Ecto neural progenitor cell (in vitro differentiated cells): ENCODE results near the gene MPZL3.

Source experiments
- DNase-seq: peaks from one replicate; pipeline ENCODE4 v3.0.0-alpha.2; 2018; ENCODE audit warnings: low spot score

Gene MPZL3

DNA sequence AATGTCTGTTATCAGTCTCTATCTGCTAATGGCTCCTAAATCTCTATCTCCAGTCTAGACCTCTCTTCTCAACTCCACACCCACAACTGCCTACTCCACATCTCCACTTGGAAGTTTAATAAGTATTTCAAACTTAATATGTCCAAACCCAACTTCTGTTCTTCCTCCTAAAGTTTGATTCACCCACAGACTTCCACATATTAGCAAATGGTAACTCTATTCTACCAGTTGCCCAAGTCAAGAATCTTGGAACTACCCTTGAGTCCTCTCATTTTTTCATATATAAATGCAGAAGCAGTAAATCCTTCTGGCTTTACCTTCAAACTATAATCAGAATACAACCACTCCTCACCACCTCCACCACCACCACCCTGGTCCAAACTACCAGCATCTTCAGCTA is 20.7 kb downstream of the MPZL3 start:
- no peak for DNase-seq

DNA sequence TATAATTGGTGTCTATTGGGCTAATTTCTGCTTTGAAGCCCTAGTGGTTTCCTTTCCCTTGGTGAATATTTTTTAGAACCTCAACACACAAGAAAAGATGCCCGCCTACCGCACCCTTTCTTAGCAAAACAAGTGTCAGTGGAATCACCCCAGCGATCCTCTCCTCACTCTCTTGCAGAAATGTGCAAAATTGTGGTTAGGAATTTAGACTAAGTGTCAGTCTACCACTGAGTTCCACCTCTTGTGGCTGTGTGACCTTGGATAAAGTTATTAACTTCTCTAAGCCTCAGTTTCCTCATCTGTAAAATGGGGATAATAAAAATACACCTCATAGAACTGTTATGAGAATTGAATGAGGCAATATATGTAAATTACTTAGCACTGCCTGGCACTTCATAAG is 22.1 kb downstream of the MPZL3 start:
- no peak for DNase-seq

DNA sequence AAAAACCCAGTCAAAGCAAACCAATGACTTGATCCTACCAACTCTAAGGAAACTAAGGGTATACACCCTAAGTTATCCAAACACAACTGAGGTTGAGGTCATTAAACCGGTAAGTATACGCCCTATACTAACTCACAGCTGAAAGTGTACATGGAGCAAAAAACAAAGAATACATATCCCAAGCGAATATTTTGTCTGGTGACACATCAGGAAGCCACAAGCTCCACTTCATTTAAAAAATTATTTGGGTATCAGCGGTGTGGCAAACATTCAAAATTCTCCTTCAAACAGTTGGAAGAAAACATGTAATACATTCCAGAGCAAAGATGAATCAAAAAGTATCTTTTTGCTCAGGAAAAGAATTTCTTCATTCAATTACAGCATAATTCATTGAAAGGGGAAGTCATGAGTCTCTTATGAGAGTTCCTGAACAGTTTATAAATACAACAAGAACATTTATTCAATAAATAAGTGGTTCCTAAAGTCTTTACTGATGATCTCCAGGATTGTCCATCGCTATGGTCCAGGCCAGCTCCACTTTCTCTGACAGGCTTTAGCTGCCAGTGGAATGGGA is 22.8 kb downstream of the MPZL3 start:
- no peak for DNase-seq

DNA sequence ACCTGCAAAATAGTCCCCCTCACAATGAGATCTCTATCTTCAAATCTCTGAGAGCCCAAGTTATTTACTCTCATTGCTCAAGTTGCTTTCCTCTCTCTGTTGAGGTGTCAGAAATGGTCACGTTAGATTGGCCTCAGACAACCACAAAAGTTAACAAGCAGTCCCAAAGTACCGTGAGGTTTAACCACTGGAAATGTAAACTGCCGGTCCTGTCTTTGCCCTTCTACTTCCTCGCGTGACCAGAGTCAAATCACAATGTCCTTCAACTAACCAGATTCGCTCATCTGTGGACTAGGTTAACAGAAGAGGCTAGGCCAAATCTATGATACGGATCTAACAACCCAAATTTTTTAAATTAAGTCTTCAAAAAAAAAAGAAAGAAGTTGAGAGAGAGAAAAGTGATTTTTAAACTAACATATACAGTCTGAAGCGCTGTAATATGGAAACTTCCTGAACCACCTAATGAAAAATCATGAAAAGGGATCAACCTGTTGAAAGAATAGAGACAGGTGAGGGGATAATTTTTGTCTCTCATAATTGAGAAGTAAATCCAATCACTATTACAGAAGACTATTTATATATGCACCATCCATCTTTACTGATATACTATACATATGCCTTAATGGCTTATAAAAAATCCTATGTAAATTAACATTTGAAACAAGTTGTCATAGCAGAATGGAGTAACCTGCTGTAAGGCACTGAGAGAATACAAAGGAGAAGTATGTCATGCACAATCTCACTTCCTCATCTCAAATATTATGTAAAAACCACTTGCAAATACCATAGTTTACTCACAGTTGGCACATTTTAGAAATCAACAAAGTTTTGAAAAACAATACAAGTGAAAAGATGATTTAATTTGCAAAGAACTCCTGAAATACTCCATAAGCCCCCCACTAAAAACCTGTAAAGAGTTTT is 24.0 kb downstream of the MPZL3 start:
- no peak for DNase-seq

DNA sequence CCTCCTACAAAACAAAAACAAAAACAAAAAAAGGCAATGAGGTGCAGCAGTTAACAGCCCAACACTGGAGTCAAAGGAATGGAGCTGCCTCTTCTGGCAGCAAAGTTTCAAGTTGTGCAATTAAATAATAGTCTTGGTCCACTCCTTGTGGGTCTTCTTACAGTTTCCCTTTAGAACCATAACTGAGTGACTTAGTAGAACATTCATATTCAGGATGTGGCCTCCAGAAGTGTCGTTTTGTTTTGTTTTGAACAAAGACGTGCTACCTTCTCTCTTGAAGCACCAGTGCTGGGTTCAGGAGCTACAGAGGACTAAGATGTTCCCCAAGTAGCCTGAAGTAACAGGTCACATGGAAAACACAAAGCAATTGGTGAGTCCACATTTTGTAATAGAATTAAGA is 25.4 kb downstream of the MPZL3 start:
- DNase-seq = no peak

DNA sequence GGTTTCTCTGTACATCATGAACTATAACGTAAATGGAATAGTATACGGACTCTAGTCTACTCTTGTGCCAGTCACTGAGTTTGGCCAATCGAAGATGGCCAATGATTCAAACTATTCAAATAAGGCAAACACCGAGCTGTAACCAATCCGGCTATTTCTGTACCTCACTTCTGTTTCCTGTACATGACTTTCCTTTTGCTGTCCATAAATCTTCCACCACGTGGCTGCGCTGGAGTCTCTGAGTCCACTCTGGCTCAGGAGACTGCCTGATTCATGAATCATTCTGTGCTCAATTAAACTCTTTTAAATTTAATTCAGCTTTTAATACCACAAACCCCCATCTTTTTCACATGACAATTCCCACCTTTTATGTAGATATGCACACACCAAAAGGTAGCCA is 25.9 kb downstream of the MPZL3 start:
- DNase-seq = no peak

DNA sequence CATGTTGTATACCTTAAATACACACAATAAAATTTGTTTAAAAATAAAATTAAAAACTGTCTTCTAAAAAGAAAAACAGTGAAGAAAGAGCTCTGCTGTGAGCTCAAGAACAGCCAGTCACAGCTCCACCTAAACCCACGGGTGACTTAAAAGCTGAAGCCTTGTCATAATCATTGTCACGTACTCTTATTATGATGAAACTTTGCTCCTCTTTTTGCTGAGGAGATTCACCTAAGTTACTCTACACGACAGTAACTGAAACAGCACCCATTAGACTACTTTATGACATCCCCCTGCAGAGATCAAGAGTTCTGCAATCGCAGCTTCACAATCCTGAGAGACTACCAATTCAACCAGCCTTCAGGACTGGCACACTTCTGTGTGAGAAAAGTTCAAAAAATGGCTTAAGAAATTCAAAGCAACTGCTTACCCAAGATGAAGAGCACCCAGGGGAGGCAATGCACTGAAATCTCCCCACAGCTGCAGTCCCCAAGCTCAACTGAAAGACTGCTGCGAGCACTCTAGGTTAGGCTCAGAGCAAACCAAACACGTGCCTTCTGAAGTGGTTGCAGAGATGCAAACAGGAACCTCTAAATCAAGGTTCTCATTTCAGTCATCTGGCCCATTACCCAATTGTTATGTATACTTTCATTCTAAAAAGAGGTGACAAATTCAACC is 27.5 kb downstream of the MPZL3 start, which contains the start of gene JAML:
Gene JAML (minus strand): TSS at position 501 of the 678 bp plus-strand sequence. CDS start 10,145 bp downstream, outside the sequence.
- DNase-seq = no peak

DNA sequence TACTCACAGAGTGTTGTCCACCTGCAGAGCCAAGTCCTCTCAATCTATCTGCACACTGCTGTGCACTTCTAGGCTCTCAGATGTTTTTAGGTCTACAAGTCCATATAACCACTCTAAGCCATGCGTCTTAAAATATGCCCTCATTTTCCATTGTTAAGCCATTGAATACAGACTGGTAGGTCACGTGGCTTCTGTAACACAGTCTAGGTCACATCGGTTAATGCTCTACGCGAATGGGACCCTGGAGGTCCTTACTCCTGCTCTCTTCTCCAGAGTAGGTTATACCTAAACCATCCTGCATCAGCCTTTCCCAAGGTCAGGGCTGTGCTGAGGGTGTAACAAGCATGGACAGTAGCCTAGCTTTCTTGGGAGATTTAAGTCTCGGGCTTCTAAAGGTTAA is 28.2 kb downstream of the MPZL3 start:
- no peak for DNase-seq

DNA sequence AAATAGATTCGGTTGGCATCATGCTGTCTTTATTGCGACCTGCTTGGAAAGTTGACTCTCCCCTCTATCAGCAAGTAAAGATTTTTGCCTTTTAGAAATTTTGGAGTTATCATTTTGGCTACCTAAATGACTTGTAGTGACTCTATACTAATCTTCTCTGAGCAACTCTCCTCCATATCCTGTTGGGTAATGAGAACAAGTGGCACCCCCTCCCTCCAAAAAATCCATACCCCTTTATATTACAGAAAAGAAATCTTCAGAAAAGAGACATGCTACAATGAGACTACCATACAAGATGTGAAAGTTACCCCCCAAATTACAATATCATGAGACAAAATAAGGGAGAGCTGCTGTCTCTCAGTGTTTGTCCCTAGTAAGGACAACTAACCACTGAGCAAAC is 28.6 kb downstream of the MPZL3 start:
- no peak for DNase-seq

DNA sequence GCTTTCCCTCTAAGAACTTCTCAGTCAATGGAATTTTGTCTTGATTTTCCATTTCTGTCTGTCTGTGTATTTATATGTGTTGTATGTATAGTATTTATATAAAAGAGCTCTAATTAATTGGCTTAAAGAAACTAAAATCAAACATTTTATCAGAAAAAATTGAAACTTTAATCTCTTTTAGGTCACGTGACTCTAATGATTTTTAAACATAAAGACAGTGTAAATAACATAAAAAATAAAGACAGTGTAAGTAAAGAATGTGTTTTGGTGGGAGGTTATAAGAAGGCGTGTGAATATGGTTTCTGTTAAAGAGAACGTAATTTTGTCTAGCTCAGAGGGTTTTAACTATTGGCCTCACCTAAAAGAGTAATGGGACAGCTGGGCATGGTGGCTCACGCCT is 29.7 kb downstream of the MPZL3 start:
- no peak for DNase-seq

DNA sequence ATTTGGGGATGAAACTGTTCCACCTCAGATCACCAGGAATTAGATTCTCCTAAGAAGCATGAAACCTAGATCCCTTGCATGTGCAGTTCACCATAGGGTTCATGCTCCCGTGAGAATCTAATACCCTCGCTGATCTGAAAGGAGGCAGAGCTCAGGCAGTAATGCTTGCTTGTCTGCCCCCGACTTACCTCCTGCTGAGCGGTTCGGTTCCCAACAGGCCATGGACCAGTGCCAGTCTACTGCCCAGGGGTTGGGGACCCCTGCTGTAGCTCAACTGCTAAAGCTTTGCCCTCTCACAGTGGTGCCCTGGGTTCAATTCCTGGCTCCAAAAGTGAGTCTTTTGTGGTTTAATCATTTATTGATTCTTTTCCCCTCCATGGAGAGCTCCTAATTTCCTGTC is 30.7 kb downstream of the MPZL3 start:
- no peak for DNase-seq

DNA sequence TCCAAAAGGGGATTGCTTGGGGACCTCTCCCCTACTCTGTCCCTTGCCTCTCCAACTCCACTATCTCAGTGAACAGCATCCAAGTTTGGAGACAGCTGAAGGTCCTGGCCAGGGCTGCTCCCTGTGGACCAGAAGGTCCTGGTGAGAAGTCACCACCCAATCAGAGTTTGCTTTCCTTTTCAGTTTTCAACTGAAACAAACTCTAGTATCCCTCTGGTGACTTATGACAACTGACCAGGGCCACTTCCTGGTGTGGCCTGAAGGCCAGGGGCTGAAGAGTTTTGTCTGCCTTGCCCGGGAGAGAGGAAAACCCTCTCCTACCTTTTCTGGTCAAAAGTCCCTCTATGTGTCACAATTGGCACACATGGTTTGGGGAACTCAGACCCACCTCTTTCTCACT is 32.4 kb downstream of the MPZL3 start:
- DNase-seq = no peak

DNA sequence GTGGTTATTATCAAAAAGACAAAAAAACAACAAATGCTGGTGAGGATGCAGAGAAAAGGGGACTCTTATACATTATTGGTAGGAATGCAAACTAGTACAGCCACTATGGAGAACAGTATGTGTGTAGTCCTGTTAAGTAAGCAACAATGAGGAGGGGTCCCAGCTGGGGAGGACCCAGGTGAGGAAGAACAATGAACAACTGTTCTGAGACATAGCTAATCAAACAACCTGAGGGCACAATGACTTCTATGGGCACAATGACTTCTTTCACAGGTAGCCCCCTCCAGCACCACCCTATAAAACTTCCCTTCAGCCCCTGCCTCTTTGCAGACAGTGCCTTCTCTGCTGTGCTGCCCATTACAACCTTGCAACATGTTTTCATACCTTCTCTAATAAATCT is 32.9 kb downstream of the MPZL3 start:
- no peak for DNase-seq

DNA sequence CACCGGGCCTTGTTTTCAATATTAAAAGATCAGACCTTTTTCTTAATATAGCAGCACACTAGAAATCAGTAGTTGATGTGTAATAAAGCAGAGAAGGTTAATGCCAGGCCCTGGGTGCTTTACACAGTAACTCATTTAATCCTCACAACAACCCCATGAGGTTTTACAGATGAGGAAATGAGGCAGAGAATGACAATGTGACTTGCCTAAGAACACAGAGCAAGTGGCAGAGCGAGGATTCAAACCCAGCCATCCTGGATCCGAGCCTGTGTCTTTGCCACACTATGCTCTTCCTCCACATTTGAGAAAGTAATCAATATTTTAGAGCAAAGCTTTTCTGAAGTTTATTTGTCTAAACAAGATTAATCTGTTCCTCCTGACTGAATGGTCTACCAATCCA is 34.6 kb downstream of the MPZL3 start:
- DNase-seq = no peak

DNA sequence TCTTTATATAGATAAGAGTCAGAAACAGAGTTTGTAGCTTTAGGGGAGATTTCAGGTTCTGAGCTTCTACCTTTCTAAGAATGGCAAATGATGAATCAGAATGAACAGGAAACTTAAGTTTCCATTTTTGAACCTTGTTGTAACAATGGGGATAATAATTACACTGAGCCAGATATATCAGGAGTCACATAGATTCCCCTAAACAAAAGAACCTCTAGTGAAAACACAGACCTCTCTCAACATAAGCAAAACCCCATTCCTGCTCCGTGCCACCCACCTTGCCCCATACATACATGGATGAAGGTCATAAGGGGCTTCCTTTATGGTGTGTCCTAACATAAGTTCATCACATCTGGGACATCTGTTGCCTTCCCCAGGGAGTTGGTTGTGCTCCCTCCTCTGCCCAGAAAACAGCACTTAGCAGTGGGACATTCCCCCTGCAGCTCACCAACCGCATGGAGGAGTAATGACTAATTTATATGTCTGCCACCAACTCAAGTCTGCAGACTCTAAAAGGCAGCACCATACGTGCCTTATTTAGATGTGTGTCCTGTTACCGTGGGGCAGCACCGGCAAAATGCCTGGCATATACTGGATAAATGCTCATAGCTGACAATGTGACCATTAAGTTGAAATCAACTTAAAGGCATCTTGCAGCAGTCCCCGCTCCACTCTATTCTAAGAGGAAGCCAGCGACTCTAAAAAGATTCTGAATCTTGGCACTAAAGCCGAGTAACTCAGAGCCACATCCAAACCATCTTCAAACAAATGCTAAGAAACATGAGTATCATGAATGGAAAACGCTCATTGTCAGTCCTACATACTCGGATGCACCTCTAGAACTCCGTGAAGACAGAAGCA is 35.3 kb downstream of the MPZL3 start:
- no peak for DNase-seq

DNA sequence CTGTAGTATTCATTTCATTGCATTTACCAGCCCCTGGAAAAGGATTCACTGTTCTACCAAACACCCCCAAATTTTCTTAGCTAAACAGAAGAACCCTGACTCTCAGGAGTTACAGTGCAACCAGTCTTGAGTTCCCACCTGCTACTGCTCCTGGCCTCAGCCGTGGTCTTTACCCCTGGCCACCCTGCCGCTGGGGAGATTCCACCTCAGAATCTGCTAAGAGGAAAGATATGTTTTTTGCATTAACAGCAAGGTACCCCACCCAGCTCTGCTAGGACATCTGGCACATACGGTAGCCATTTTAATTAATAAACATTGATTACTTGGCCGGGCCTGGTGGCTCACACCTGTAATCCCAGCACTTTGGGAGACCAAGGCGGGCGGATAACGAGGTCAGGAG is 36.4 kb downstream of the MPZL3 start:
- DNase-seq = no peak

DNA sequence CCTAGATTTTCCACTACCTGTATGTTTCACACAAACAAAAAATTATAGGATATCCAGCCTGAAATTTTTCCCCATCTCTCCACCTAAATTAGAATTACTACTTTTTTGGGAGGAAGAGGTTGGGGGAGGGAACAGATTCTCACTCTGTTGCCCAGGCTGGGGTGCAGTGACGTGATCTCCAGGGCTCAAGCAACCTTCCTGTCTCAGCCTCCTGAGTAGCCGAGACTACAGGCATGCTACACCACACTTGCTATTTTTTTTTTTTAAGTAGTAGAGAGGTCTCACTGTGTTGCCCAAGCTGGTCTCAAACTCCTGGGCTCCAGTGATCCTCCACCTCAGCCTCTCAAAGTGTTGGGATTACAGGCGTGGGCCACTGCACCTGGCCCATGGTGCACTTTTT is 36.9 kb downstream of the MPZL3 start:
- DNase-seq = no peak

DNA sequence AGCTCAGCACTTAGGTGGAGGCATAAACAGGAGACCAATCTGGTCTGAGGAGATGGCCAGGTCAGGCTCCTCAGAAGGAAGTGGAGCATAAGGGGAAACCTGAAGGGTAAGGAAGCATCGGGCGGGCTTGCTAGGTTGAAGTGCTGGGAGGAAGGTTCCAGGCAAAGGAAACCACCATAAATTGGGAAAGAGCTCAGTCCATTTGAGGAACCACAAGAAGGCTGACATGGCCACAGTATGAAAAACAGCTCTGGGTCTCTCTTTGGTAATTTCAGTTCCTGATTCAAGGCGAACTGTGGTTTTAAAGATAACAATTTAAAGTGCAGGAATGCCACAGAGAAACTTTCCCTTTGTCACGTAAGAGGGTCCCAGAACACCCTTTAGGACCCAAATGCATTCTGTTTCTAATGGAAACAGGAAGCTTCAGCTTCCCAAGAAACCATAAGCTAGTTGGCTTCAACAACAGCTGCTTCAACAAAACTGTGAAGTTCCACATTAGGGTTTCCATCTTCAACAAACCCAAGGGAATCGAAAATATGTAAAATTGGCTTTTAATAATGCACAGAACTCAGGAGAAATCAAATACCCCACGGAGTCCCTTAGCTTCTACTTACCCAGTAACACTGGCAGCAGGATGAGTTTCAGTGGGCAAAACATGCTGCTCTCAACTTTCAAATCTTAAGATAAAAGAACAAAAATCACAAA is 37.8 kb downstream of the MPZL3 start:
- no peak for DNase-seq

DNA sequence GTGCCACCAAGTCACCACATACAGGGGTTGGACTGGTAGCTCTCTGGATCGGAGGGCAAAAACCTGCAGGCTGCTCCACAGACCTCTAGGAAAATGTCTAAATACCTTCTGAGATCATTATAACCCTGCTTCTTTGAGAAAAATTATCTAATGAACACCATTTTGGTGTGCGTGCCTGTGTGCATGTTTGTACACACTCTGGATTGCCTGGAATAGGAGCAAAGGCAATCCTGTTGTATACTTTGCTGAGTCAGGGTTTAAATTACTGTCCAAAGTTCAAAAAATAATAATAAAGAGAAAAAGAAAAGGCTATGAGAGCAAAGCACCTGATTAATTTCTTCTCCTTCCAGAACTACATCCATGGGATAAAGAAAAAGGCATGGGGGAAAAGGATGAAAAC is 38.4 kb downstream of the MPZL3 start:
- no peak for DNase-seq

DNA sequence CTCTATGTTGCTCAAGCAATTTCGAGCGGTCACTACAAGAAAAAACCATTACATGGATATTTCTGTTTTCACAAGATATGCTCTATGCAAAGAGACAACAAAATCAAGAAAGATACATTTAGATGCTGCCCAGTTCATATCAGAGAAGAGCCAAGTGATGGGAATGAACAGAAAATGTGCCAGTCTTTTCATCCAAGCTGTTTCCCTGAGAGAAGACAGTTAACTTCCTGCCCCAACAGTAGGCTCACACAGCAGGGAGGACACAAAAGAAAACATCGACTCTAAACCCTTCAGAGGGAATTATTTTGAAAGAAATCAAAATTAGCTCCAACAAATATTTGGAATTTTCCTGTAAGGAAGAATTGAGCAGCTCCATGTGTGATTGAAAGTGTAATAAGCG is 39.0 kb downstream of the MPZL3 start:
- no peak for DNase-seq

DNA sequence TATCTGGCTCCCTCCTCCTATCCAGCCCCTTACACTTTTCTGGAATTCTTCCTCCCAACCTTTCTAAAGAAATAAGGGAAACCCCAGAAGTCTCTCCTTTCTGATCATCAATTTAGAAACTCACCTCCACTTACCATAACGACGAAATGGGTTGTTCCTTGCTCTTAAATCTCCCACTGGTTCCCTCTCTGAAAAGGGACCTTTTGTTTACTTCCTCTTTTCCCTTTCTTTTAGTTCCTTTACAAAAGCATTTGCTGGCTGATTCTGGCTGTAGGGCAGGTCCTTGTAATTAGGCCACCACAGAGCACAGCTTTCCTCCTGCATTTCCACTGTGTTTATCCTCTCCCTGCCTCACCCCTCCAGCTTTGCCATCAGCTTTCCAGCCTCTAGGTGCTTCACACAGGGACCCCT is 39.4 kb downstream of the MPZL3 start:
- no peak for DNase-seq
